ENCODE data around the gene PLA2G4B.

DNA sequence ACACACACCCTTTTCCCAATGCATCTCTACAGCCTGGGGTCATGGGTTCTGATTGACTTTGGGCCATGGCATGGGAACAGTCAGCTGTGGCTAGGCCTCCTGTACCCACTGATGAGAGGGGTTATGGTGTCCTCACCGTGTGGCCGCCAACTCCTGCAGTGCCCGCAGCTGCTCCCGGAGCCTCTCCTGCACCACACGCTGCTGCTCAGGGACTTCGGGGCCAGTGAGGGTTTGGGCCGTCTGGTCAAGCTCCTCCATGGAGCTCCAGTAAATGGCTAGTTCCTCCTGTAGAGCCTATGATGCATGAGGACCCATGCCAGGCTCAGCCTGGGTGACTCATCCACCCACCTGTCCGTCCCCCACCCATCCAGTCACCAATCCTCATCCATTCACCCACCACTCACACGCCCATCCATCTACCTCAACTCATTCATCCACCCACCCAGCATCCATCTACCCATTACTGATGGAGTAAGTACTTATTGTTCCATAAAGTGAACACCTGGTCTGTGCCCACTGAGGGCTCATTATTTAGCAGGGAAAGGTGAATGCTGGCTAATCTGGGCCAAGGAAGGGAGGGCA is 33.6 kb downstream of the PLA2G4B start:
- TF ChIP-seq, protein P1, sequence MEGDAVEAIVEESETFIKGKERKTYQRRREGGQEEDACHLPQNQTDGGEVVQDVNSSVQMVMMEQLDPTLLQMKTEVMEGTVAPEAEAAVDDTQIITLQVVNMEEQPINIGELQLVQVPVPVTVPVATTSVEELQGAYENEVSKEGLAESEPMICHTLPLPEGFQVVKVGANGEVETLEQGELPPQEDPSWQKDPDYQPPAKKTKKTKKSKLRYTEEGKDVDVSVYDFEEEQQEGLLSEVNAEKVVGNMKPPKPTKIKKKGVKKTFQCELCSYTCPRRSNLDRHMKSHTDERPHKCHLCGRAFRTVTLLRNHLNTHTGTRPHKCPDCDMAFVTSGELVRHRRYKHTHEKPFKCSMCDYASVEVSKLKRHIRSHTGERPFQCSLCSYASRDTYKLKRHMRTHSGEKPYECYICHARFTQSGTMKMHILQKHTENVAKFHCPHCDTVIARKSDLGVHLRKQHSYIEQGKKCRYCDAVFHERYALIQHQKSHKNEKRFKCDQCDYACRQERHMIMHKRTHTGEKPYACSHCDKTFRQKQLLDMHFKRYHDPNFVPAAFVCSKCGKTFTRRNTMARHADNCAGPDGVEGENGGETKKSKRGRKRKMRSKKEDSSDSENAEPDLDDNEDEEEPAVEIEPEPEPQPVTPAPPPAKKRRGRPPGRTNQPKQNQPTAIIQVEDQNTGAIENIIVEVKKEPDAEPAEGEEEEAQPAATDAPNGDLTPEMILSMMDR (IDR thresholded peaks at IDR 0.05; ENCODE audit: low read depth, low read length): no peak
- no peak for TF ChIP-seq EZH2phosphoT487 (IDR thresholded peaks at IDR 0.05; ENCODE audit: low read depth)
